H1 (cell line): Measurements from ENCODE around the gene TP53BP1. TPM values are rescaled to one million over a fixed set of nuclear protein-coding genes. Genes with fewer than 3 reads are reported as not detected.

Experiments
- HDAC6 ChIP-seq: IDR thresholded peaks from one replicate; pipeline ENCODE4 v1.7.1; 2012; ENCODE audit warnings: low read depth, mild to moderate bottlenecking, inconsistent platforms, low read length, moderate library complexity
- polyA plus RNA-seq, 7 experiments: library from polyadenylated mRNA; depleted of rRNA in 3 of 7; stranded (reverse) in 5 of 7; unstranded in 2 of 7; fragments of >200 nt in 5 of 7; fragments of 200-250 nt in 2 of 7; gene quantifications; 1 replicate in 5 of 7; 2 replicates in 1 of 7; 4 replicates in 1 of 7; pipeline versions ENCODE4 v1.2.1 to v1.2.3, GENCODE V29; 2011 to 2013; ENCODE audit warnings: missing spikeins in 2 of 7, mixed read lengths in 2 of 7
- total RNA-seq: library from RNA; stranded (reverse); fragmentation: NEBNext Ultra II Directional; extraction: Animal tissue kit (Norgen Biotek cat#: 25700); gene quantifications from 2 replicates; pipeline ENCODE4 v1.2.1, GENCODE V29; 2021

Gene TP53BP1
- total and polyA plus RNA-seq, 2 of the 8 experiments (the other 6 are each of a cell fraction or from before 2014, with no cell fraction given) = 34.1 to 63.6 TPM

DNA sequence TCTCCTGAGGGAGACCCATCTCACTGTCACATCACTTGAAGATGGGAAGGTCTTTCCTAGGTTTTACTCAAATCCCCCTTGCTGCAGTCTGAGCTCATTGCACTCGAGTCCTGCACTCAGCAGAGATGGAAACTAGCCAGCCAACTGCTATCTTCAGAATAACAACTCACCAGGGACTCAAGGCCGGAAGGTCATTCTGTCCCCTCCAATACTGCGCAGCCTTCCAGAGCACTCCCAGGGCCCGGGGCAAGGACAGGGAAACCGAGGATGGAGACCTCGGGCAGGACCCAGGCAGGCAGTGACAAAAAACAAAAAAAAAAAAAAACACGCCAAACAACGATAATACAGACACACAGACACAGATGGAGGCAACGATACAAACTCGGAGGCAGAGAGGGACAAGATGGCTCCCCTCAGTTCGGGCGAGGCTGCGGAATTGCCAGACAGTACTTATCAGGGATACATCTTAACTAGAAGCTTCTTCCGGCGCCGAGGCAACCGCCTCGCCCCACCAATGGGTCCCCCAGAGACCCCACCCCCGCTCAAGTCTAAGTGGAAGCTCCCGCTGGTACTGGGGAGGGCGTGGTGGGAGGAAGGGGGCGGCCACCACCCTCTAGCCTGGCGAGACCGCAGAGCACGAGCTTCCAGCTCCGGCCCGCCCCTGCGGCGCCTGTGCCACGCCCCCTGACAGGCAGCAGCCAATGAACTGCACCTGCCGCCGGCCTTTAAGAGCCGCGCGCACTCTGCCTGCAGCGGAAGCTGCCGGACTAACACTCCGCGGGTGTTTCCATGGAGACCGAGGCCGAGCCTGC is 17.4 kb upstream of the TP53BP1 start (continued):
- no peak for TF ChIP-seq HDAC6
